Glutamatergic neuron (in vitro differentiated cells): ENCODE data around the gene MSX2. TPM values are rescaled to one million over a fixed set of nuclear protein-coding genes. Genes with fewer than 3 reads are reported as not detected.

Experiments
- DNase-seq: peaks from one replicate; pipeline ENCODE4 v3.0.0; 2022
- H3K27ac Mint-ChIP-seq: one replicate; pipeline ENCODE4 v1.8.0; 2020; ENCODE audit warnings: mild to moderate bottlenecking, mixed read lengths, inconsistent platforms; ENCODE audit not compliant: unreplicated experiment
- H3K27me3 Mint-ChIP-seq: one replicate; pipeline ENCODE4 v1.8.0; 2020; ENCODE audit warnings: mild to moderate bottlenecking, moderate library complexity, mixed read lengths, inconsistent platforms; ENCODE audit not compliant: unreplicated experiment
- H3K36me3 Mint-ChIP-seq: one replicate; pipeline ENCODE4 v1.8.0; 2020; ENCODE audit warnings: mild to moderate bottlenecking, mixed read lengths, inconsistent platforms; ENCODE audit not compliant: unreplicated experiment
- H3K4me1 Mint-ChIP-seq: one replicate; pipeline ENCODE4 v1.8.0; 2020; ENCODE audit warnings: mild to moderate bottlenecking, low read depth, mixed read lengths, inconsistent platforms; ENCODE audit not compliant: unreplicated experiment
- H3K4me3 Mint-ChIP-seq: one replicate; pipeline ENCODE4 v1.8.0; 2020; ENCODE audit warnings: mild to moderate bottlenecking, mixed read lengths, inconsistent platforms; ENCODE audit not compliant: unreplicated experiment
- H3K9me3 Mint-ChIP-seq: one replicate; pipeline ENCODE4 v1.8.0; 2020; ENCODE audit warnings: mild to moderate bottlenecking, moderate library complexity, mixed read lengths, inconsistent platforms; ENCODE audit not compliant: unreplicated experiment
- total RNA-seq: library from RNA; stranded (reverse); fragmentation: NEBNext Ultra II Directional; extraction: Animal tissue kit (Norgen Biotek cat#: 25700); gene quantifications from one replicate; pipeline ENCODE4 v1.2.1, GENCODE V29; 2021; ENCODE audit not compliant: unreplicated experiment
- TF ChIP-seq, protein P1 (sequence below): fragments of 200-600 bp; sonication (generic); IDR thresholded peaks from one replicate; pipeline ENCODE4 v1.5.0; 2021; ENCODE audit not compliant: partially characterized antibody, unreplicated experiment

The MSX2 gene
- total RNA-seq, 1 donor from 2014 or later, result not detected

DNA sequence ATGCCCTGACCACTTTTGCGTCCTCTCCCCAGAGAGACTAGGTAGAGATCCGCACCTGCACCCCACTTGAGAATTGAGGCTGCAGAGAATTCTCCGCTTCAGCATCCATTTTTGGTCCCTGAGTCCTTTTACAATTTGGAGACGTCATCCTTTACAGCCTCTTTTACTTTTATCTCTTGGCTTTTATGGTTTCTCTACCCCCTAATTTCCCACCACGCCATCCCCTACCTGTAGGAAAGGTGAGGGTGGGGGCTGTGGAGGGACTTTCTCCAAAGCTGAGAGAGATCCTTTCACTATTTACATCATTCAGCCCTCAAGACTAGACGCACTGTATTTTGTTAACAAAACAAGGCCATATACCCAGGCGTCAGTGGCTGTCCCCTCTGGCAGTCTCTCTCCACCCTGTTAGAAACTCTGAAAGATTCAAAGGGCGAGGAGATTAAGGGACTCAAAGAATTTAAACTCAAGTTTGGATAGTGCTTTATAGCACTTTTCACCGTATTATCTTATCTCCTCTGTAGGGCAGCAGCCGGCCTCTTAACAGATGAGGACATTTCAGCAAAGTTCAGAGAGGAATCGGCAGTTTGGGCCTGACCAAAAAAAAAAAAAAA lies 1.7 kb downstream of the MSX2 start:
- peaks cover 23% of the 10 kb centered on the region for H3K4me1 Mint-ChIP-seq
- H3K27ac Mint-ChIP-seq, result no peak overlapping the region
- TF ChIP-seq, protein P1, sequence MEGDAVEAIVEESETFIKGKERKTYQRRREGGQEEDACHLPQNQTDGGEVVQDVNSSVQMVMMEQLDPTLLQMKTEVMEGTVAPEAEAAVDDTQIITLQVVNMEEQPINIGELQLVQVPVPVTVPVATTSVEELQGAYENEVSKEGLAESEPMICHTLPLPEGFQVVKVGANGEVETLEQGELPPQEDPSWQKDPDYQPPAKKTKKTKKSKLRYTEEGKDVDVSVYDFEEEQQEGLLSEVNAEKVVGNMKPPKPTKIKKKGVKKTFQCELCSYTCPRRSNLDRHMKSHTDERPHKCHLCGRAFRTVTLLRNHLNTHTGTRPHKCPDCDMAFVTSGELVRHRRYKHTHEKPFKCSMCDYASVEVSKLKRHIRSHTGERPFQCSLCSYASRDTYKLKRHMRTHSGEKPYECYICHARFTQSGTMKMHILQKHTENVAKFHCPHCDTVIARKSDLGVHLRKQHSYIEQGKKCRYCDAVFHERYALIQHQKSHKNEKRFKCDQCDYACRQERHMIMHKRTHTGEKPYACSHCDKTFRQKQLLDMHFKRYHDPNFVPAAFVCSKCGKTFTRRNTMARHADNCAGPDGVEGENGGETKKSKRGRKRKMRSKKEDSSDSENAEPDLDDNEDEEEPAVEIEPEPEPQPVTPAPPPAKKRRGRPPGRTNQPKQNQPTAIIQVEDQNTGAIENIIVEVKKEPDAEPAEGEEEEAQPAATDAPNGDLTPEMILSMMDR, result no peak
- H3K9me3 Mint-ChIP-seq, result peaks cover 11% of the 10 kb centered on the region
- DNase-seq, result no peak
- H3K36me3 Mint-ChIP-seq, result no peaks in the 10 kb centered on the region
- no peak overlapping the region for H3K4me3 Mint-ChIP-seq
- H3K27me3 Mint-ChIP-seq, result peaks cover 34% of the 10 kb centered on the region

DNA sequence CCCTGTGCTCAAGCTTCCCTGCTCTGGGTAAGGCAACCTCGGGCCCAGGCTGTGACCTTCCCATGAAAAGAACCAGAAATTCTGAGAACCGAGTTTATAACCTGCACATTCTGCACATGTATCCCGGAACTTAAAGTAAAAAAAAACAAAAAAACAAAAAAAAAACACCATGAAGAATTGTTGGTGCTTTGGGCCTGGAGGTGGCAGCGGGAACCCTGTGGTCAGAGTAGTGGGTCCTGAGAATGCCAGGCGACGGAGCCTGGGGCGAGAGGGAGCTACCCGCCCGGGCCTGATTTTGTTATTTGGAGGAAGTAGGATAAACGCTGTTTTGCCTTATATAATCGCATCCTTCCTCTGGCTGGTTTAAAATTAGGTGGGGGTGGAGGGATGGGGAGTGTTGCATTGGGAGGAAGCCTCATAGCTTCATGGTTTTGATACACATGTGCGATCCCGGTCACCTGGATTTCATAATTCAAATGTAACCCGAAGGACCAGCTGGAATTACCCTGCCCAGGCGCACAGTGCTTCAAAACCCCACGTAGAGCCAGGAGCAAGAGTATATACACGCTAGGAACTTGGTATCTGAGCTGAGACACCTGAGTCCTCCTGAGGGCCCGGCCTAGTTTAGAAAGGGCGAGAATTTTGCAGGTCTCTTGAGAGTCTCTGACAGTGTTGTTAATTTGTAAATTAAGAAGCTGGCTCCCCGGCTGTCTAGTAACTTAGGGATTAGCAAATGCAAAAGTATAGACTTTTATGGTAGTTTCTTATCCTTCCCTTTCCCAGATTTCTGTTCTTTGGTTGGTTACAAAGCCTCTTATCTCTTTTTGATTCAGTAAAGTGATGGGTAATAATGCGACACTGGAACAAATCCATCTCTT lies 2.8 kb downstream of the MSX2 start:
- Mint-ChIP-seq H3K27me3 (peaks cover 35% of the 10 kb centered on the region), H3K4me1 (peaks cover 19% of the 10 kb centered on the region)

DNA sequence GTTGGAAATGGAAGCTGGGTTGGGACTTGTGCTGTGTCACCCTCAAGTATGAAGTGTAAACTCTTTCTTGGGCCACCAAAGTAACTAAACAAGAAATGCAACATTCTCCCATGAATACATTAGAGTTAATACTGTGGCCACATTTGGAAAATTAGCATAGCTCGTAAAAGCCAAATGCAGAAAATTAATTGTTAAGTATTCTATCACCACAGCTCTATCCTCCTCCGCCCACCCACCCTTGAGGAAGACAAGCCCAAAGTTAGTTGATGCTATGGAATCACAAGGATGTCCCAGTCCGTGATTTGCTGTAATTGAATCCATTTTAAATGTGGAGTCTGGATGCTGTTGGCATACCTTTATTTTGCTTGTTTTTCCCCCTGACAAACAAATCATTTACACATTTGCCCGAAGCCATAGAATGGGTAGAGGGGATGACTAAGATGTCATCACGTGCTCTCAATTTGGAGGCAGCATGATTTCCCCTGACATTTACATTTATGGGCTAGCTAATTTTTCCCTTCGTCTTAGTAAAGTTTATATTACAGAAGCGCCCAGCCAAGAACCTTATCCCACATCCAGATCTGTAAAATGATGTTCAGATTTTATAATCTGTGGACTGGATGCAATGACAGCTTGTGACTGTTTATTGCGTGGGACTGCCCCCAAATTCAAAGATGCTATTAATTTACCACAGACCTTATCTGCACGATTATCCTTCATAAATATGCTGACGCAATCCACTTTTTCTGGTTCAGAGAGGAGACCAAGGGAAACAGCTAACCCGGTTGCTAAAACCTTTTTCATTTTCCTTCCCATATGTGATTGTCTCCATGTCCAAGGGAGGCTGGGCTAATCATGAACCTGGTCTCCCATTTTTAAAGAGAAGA lies 3.7 kb downstream of the MSX2 start:
- no peak overlapping the region for H3K4me3 Mint-ChIP-seq
- H3K27ac Mint-ChIP-seq, result no peak overlapping the region
- H3K36me3 Mint-ChIP-seq, result no peaks in the 10 kb centered on the region
- peaks cover 8% of the 10 kb centered on the region for H3K9me3 Mint-ChIP-seq
- H3K27me3 Mint-ChIP-seq, result peaks cover 39% of the 10 kb centered on the region
- H3K4me1 Mint-ChIP-seq, result peaks cover 14% of the 10 kb centered on the region
- TF ChIP-seq, protein P1, result no peak
- DNase-seq, result no peak

More for the DNA sequence above, 2.8 kb downstream of the MSX2 start:
- H3K27ac Mint-ChIP-seq, result no peak overlapping the region
- no peak for DNase-seq
- H3K36me3 Mint-ChIP-seq, result no peaks in the 10 kb centered on the region
- TF ChIP-seq, protein P1, result no peak
- H3K4me3 Mint-ChIP-seq, result no peak overlapping the region
- H3K9me3 Mint-ChIP-seq, result peaks cover 8% of the 10 kb centered on the region

DNA sequence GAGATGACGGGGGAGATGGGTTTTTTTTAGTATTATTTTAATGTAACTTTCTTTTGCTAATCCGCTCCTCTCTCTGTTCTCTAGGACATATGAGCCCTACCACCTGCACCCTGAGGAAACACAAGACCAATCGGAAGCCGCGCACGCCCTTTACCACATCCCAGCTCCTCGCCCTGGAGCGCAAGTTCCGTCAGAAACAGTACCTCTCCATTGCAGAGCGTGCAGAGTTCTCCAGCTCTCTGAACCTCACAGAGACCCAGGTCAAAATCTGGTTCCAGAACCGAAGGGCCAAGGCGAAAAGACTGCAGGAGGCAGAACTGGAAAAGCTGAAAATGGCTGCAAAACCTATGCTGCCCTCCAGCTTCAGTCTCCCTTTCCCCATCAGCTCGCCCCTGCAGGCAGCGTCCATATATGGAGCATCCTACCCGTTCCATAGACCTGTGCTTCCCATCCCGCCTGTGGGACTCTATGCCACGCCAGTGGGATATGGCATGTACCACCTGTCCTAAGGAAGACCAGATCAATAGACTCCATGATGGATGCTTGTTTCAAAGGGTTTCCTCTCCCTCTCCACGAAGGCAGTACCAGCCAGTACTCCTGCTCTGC lies 4.8 kb downstream of the MSX2 start:
- TF ChIP-seq, protein P1, result no peak
- Mint-ChIP-seq H3K9me3 (peaks cover 8% of the 10 kb centered on the region), H3K27ac (no peak overlapping the region), H3K4me3 (peak overlapping the region; percentile 44), H3K27me3 (peaks cover 44% of the 10 kb centered on the region), H3K4me1 (peaks cover 6% of the 10 kb centered on the region), H3K36me3 (no peaks in the 10 kb centered on the region)
- no peak for DNase-seq
